Uterus (tissue), 2 donors: ENCODE measurements around the gene C2CD3.

Source experiments
- POLR2A ChIP-seq, 2 donors: fragments of 450-650 bp; IDR thresholded peaks; one replicate each; pipeline ENCODE4 v1.6.1; 2016; ENCODE audit warnings: antibody characterized with exemption in 2 of 2, mild to moderate bottlenecking in 1 of 2, moderate library complexity in 1 of 2
- TF ChIP-seq, protein P1 (sequence below), 4 experiments: fragments of 200-600 bp in 2 of 4; fragments of 450-650 bp in 2 of 4; sonication (generic) in 2 of 4; IDR thresholded peaks; one replicate each; pipeline ENCODE4 v1.5.1; 2016 to 2019; ENCODE audit warnings: antibody characterized with exemption in 4 of 4, mild to moderate bottlenecking in 2 of 4, moderate library complexity in 1 of 4

DNA sequence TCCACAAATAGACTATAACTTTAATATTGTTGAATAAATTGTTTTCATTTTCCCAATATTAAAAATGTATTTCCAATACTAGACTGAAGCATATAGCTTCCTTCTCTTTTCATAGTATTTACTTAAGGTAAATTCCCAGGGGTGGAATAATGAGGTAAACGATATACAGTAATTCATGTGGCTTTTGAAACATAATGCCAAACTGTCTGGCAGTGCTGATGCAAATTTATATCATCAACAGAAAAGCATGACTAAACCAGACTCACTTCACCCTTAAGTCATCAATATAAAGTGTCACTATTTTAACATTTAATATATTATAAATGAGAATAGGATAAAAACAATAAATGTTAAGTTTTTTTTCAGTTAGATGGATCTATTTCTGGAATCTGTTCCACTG lies 13.6 kb downstream of the C2CD3 start:
- TF ChIP-seq POLR2A (IDR thresholded peaks at IDR 0.05), result no peak
- TF ChIP-seq, protein P1, sequence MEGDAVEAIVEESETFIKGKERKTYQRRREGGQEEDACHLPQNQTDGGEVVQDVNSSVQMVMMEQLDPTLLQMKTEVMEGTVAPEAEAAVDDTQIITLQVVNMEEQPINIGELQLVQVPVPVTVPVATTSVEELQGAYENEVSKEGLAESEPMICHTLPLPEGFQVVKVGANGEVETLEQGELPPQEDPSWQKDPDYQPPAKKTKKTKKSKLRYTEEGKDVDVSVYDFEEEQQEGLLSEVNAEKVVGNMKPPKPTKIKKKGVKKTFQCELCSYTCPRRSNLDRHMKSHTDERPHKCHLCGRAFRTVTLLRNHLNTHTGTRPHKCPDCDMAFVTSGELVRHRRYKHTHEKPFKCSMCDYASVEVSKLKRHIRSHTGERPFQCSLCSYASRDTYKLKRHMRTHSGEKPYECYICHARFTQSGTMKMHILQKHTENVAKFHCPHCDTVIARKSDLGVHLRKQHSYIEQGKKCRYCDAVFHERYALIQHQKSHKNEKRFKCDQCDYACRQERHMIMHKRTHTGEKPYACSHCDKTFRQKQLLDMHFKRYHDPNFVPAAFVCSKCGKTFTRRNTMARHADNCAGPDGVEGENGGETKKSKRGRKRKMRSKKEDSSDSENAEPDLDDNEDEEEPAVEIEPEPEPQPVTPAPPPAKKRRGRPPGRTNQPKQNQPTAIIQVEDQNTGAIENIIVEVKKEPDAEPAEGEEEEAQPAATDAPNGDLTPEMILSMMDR (IDR thresholded peaks at IDR 0.05), result no peak
